Spleen (tissue), 11 donors: Measurements from ENCODE around the gene RCL1. TPM values are rescaled to one million over a fixed set of nuclear protein-coding genes. Genes with fewer than 3 reads are reported as not detected.

Source experiments
- DNase-seq: peaks from one replicate; pipeline ENCODE4 v3.0.0-alpha.2; 2020
- H3K27ac ChIP-seq, 8 donors: fragments of 200-600 bp; sonication (generic) in 7 of 8; 1 replicate in 4 of 8; 2 replicates in 4 of 8; pipeline versions ENCODE4 v1.5.0 to v1.8.0; 2016 to 2021; ENCODE audit warnings: inconsistent platforms in 4 of 8, mild to moderate bottlenecking in 4 of 8, moderate library complexity in 1 of 8
- H3K27me3 ChIP-seq, 7 donors: fragments of 200-600 bp; sonication (generic) in 6 of 7; replicated peaks in 1 of 7; 1 replicate in 4 of 7; 2 replicates in 3 of 7; pipeline versions ENCODE4 v1.5.0 to v1.8.0; 2016 to 2021; ENCODE audit warnings: inconsistent platforms in 3 of 7, mild to moderate bottlenecking in 1 of 7
- H3K36me3 ChIP-seq, 6 donors: fragments of 200-600 bp; sonication (generic) in 5 of 6; 1 replicate in 4 of 6; 2 replicates in 2 of 6; pipeline versions ENCODE4 v1.5.0 to v1.8.0; 2016 to 2021; ENCODE audit warnings: inconsistent platforms in 2 of 6
- H3K4me1 ChIP-seq, 6 donors: fragments of 200-600 bp; sonication (generic) in 5 of 6; 1 replicate in 3 of 6; 2 replicates in 3 of 6; pipeline versions ENCODE4 v1.5.0 to v1.8.0; 2016 to 2021; ENCODE audit warnings: inconsistent platforms in 3 of 6
- H3K4me3 ChIP-seq, 8 donors: fragments of 200-600 bp; sonication (generic) in 7 of 8; 1 replicate in 4 of 8; 2 replicates in 4 of 8; pipeline versions ENCODE4 v1.5.0 to v1.8.0; 2016 to 2021; ENCODE audit warnings: inconsistent platforms in 4 of 8, mild to moderate bottlenecking in 4 of 8, moderate library complexity in 2 of 8
- H3K9me3 ChIP-seq, 8 donors: fragments of 200-600 bp; sonication (generic) in 7 of 8; 1 replicate in 4 of 8; 2 replicates in 4 of 8; pipeline versions ENCODE4 v1.5.0 to v1.8.0; 2016 to 2021; ENCODE audit warnings: inconsistent platforms in 4 of 8
- POLR2A ChIP-seq, 3 donors: fragments of 450-650 bp; IDR thresholded peaks; one replicate each; pipeline ENCODE4 v1.5.1; 2017; ENCODE audit warnings: antibody characterized with exemption in 3 of 3, mild to moderate bottlenecking in 1 of 3
- POLR2AphosphoS5 ChIP-seq, 3 donors: sonication (generic); formaldehyde crosslinking; IDR thresholded peaks; one replicate each; pipeline ENCODE4 v1.5.1; 2017; ENCODE audit warnings: antibody characterized with exemption in 3 of 3
- WGBS, 5 donors: extraction: QIAGEN DNeasy Blood & Tissue Kit in 3 of 5; methylation state at CpG; one replicate each; pipeline versions ENCODE4 v1.1.5 to v1.1.7; 2013 to 2018; 5-methylcytosine and 5-hydroxymethylcytosine counted together
- intact Hi-C: fragments of 100-400 bp; cut with DNase I; formaldehyde crosslinking; loops from one replicate; pipeline ENCODE4 v1.15.0; 2023; ENCODE audit warnings: low total_unique reads
- polyA plus RNA-seq, 3 donors: library from polyadenylated mRNA; stranded (reverse); fragments of 200-250 nt; gene quantifications; one replicate each; pipeline ENCODE4 v1.2.1, GENCODE V29; 2013
- total RNA-seq, 7 donors: library from RNA; depleted of rRNA in 3 of 7; stranded (reverse); fragments of >200 nt in 3 of 7; fragmentation: NEBNext Ultra II Directional in 4 of 7; extraction: Animal tissue kit (Norgen Biotek cat#: 25700) in 4 of 7; gene quantifications; one replicate each; pipeline versions ENCODE4 v1.1.0 to v1.2.1, GENCODE V29; 2016 to 2021
- TF ChIP-seq, protein P1 (sequence below), 11 experiments: fragments of 200-600 bp in 7 of 11; fragments of 450-650 bp in 4 of 11; sonication (generic) in 4 of 11; IDR thresholded peaks in 8 of 11; conservative IDR thresholded peaks in 3 of 11; 1 replicate in 7 of 11; 2 replicates in 4 of 11; pipeline versions ENCODE4 v1.4.0 to v1.8.0; 2016 to 2021; ENCODE audit warnings: antibody characterized with exemption in 11 of 11, inconsistent platforms in 4 of 11, mild to moderate bottlenecking in 1 of 11
- donor health status: healthy with polysubstance abuse.
- donor health status: DM: no; HTN: no; CAD: no; lungs with moderate emphysema.
- donor health status: DM: no; HTN: no; CAD: no.
- donor health status: Bipolar disorder and iron deficiency.
- donor health status: healthy.
- donor health status: DM: no; HTN: no; CAD: no.
- donor health status: DM: yes; HTN: yes; CAD: no.

Gene RCL1
- total and polyA plus RNA-seq, 10 donors: 11.8 to 29.4 (median 21.6) TPM

DNA sequence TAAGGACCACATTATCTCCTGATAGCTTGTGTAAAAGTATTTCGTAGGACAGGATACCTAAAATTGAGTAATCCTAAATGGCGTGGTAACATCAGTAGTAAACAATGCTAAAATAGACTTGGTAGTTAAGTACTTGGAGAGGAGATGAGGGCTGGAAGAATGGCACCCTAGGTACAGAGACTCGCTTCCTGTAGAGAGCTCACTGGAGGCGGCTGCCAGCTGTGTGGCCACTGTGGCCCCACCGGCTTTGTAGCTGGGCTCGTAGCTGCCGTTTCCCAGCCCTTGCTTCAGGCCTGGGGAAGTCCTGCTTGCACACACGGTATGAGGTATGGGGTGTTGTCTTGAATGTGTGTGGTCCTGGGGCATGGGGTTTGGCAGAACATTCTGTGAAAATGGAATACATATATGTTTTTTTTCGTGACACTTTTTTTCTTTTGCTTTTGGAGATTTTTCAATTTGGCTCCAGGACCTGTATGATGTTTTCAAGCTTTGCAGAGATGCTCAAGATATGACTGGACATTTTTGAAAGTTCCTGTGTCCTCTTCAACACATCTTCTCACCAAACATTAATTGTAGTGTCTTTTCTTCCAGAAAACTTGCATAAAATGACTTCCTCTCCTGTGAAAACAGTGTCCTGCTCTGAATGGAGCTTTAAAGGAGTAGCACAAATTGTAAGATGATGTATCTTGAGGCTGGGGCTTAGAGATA, 58.0 kb downstream of the RCL1 start:
- peak; percentile 84 for DNase-seq
- Histone ChIP-seq H3K4me3 (no peak overlapping the region), H3K36me3 (peaks cover 3 to 84% (median 44%) of the 10 kb centered on the region in 6 donors), H3K27ac (peak overlapping the region in 5 of 8 donors; percentile 36 to 72 (median 58)), H3K4me1 (peaks cover 0 to 21% (median 7%) of the 10 kb centered on the region in 6 donors), H3K27me3 (no peaks in the 10 kb centered on the region), H3K9me3 (no peaks in the 10 kb centered on the region)
- TF ChIP-seq POLR2AphosphoS5 (IDR thresholded peaks at IDR 0.05) (peak in 1 of 3 donors; percentile 22), POLR2A (IDR thresholded peaks at IDR 0.05) (no peak)
- TF ChIP-seq, protein P1, sequence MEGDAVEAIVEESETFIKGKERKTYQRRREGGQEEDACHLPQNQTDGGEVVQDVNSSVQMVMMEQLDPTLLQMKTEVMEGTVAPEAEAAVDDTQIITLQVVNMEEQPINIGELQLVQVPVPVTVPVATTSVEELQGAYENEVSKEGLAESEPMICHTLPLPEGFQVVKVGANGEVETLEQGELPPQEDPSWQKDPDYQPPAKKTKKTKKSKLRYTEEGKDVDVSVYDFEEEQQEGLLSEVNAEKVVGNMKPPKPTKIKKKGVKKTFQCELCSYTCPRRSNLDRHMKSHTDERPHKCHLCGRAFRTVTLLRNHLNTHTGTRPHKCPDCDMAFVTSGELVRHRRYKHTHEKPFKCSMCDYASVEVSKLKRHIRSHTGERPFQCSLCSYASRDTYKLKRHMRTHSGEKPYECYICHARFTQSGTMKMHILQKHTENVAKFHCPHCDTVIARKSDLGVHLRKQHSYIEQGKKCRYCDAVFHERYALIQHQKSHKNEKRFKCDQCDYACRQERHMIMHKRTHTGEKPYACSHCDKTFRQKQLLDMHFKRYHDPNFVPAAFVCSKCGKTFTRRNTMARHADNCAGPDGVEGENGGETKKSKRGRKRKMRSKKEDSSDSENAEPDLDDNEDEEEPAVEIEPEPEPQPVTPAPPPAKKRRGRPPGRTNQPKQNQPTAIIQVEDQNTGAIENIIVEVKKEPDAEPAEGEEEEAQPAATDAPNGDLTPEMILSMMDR (IDR thresholded peaks at IDR 0.05 in 8 of 11, conservative IDR thresholded peaks at IDR 0.05 in 3 of 11): no peak
- WGBS, 5 donors: 56 to 83% (median 75%) methylated on average over 9 of the region's 9 CpGs
- intact Hi-C loops: no loop called here

DNA sequence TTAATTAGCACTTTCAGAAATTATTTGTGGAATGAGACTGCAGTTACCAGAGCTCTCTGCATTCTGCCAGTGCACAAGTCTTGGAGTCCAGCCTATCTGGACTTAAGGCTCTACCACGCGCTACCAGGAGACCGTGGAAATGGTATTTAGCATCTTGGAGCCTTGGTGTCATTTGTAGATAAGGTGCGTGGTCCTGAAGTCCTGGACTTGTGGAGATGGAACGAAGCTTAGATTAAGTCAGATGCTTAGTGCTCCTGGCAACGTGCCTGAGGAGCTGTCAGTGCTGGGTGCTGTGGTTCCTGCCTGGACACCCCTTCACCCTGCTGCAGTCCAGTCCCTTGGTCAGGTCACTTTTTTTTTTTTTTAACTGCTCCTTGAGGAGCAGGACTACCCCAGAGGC, 59.7 kb downstream of the RCL1 start:
- intact Hi-C loops: no loop called here
- no peak for DNase-seq
- H3K36me3 ChIP-seq: peaks cover 3 to 84% (median 41%) of the 10 kb centered on the region in 6 donors
- H3K27me3 ChIP-seq: no peaks in the 10 kb centered on the region
- no peak overlapping the region for H3K27ac ChIP-seq
- H3K4me1 ChIP-seq: peaks cover 0 to 21% (median 7%) of the 10 kb centered on the region in 6 donors
- 94 to 99% (median 95%) methylated on average over 6 of the region's 6 CpGs for WGBS, 5 donors
- no peak for TF ChIP-seq POLR2A (IDR thresholded peaks at IDR 0.05)
- TF ChIP-seq, protein P1 (IDR thresholded peaks at IDR 0.05 in 8 of 11, conservative IDR thresholded peaks at IDR 0.05 in 3 of 11): no peak
- TF ChIP-seq POLR2AphosphoS5 (IDR thresholded peaks at IDR 0.05): no peak
- H3K4me3 ChIP-seq: no peak overlapping the region
- H3K9me3 ChIP-seq: no peaks in the 10 kb centered on the region

DNA sequence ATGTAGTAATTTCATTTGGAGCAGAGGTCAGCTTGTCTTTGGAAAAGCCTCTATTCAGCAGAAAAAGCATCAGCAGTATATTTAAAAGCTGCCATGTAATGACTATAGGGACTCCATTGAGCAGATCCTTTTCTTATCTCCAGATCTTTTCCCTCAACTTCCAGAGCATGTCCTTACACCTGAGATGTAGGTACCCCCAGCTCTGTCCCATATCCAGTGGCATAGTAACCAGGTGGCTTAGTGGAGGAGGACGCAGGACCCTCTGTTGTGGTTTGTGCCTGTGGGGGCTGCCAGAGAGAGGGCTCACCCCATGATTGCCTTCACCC, 61.5 kb downstream of the RCL1 start:
- H3K9me3 ChIP-seq: no peaks in the 10 kb centered on the region
- no peaks in the 10 kb centered on the region for H3K27me3 ChIP-seq
- peaks cover 3 to 88% (median 38%) of the 10 kb centered on the region in 6 donors for H3K36me3 ChIP-seq
- WGBS, 5 donors: 95 to 100% (median 96%) methylated on average over 1 of the region's 1 CpG
- DNase-seq: no peak
- H3K4me3 ChIP-seq: no peak overlapping the region
- intact Hi-C loops: no loop called here
- peak overlapping the region in 4 of 8 donors; percentile 16 to 39 (median 36) for H3K27ac ChIP-seq
- TF ChIP-seq, protein P1 (IDR thresholded peaks at IDR 0.05 in 8 of 11, conservative IDR thresholded peaks at IDR 0.05 in 3 of 11): no peak
- TF ChIP-seq POLR2AphosphoS5 (IDR thresholded peaks at IDR 0.05) (no peak), POLR2A (IDR thresholded peaks at IDR 0.05) (no peak)
- H3K4me1 ChIP-seq: peaks cover 0 to 10% (median 2%) of the 10 kb centered on the region in 6 donors

DNA sequence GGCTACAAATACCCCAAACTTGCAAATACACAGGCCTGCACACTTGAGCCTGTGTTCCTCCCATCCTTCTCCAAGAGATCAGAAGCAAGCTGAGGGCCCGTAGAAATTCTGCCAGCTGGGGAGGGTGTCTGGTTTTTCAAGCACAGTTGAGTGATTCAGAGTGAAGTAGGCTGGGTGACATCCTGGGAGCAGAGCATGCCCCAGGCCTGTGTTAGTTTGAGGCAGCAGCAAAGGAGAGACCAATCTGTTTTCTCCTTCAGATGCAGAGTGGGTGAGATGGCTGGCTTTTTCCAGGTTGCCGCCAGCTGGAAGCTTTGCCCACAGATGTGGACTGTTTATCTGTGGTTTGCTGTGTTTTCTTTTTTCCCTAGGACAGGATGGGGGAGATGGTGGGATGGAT, 63.1 kb downstream of the RCL1 start:
- H3K9me3 ChIP-seq: no peaks in the 10 kb centered on the region
- TF ChIP-seq POLR2A (IDR thresholded peaks at IDR 0.05) (no peak), POLR2AphosphoS5 (IDR thresholded peaks at IDR 0.05) (no peak)
- TF ChIP-seq, protein P1 (IDR thresholded peaks at IDR 0.05 in 8 of 11, conservative IDR thresholded peaks at IDR 0.05 in 3 of 11): no peak
- H3K27me3 ChIP-seq: no peaks in the 10 kb centered on the region
- DNase-seq: no peak
- peaks cover 3 to 90% (median 35%) of the 10 kb centered on the region in 6 donors for H3K36me3 ChIP-seq
- 83 to 93% (median 91%) methylated on average over 2 of the region's 2 CpGs for WGBS, 5 donors
- H3K27ac ChIP-seq: peak overlapping the region in 2 of 8 donors; percentile 2 to 27
- H3K4me1 ChIP-seq: peaks cover 0 to under 1% (median 0%) of the 10 kb centered on the region in 6 donors
- no peak overlapping the region for H3K4me3 ChIP-seq
- intact Hi-C loops: no loop called here
